Stomach (tissue), 9 donors: Measurements from ENCODE around the gene CRYBG2. TPM values are rescaled to one million over a fixed set of nuclear protein-coding genes. Genes with fewer than 3 reads are reported as not detected.

Experiments used
- DNase-seq, 2 donors: peaks; one replicate each; pipeline versions ENCODE4 v3.0.0 to v3.0.0-alpha.2; 2013 to 2019
- H3K27ac ChIP-seq, 5 donors: fragments of 200-600 bp in 4 of 5; sonication (generic) in 4 of 5; one replicate each; pipeline ENCODE4 v1.5.1; 2013 to 2019; ENCODE audit warnings: mild to moderate bottlenecking in 1 of 5, moderate library complexity in 1 of 5
- H3K27me3 ChIP-seq, 3 donors: fragments of 200-600 bp; sonication (generic); one replicate each; pipeline ENCODE4 v1.5.1; 2017 to 2019; ENCODE audit warnings: mixed run types in 1 of 3
- H3K36me3 ChIP-seq, 4 donors: fragments of 200-600 bp; sonication (generic); 1 replicate in 3 of 4; 2 replicates in 1 of 4; pipeline ENCODE4 v1.5.1; 2016 to 2019
- H3K4me1 ChIP-seq, 4 donors: fragments of 200-600 bp; sonication (generic); one replicate each; pipeline ENCODE4 v1.5.1; 2016 to 2019
- H3K4me3 ChIP-seq, 4 donors: fragments of 200-600 bp; sonication (generic) in 3 of 4; one replicate each; pipeline ENCODE4 v1.5.1; 2016 to 2019; ENCODE audit warnings: mild to moderate bottlenecking in 1 of 4
- H3K9me3 ChIP-seq, 4 donors: fragments of 200-600 bp; sonication (generic); one replicate each; pipeline ENCODE4 v1.5.1; 2016 to 2019
- CTCF ChIP-seq, 7 experiments: fragments of 450-650 bp in 4 of 7; fragments of 200-600 bp in 3 of 7; sonication (generic) in 3 of 7; IDR thresholded peaks; one replicate each; pipeline ENCODE4 v1.5.1; 2016 to 2019; ENCODE audit warnings: antibody characterized with exemption in 7 of 7, control low read depth in 2 of 7, mild to moderate bottlenecking in 1 of 7
- EP300 ChIP-seq: sonication (generic); formaldehyde crosslinking; IDR thresholded peaks from one replicate; pipeline ENCODE4 v1.6.1; 2017; ENCODE audit warnings: antibody characterized with exemption
- POLR2A ChIP-seq, 4 donors: fragments of 450-650 bp; IDR thresholded peaks; one replicate each; pipeline ENCODE4 v1.6.1; 2016; ENCODE audit warnings: antibody characterized with exemption in 4 of 4, control low read depth in 2 of 4, mild to moderate bottlenecking in 1 of 4, moderate library complexity in 1 of 4
- POLR2AphosphoS5 ChIP-seq, 3 donors: sonication (generic); formaldehyde crosslinking; IDR thresholded peaks; one replicate each; pipeline ENCODE4 v1.6.1; 2016; ENCODE audit warnings: antibody characterized with exemption in 3 of 3
- WGBS, 5 donors: extraction: QIAGEN DNeasy Blood & Tissue Kit in 3 of 5; methylation state at CpG; one replicate each; pipeline versions ENCODE4 v1.1.5 to v1.1.7; 2013 to 2018; 5-methylcytosine and 5-hydroxymethylcytosine counted together
- intact Hi-C: fragments of 100-400 bp; cut with DNase I; formaldehyde crosslinking; loops from one replicate; pipeline ENCODE4 v1.15.1; 2023; ENCODE audit warnings: low total_unique reads
- polyA plus RNA-seq, 3 donors: library from polyadenylated mRNA; stranded (reverse); fragments of 200-250 nt; gene quantifications; one replicate each; pipeline ENCODE4 v1.2.3, GENCODE V29; 2013
- total RNA-seq, 5 donors: library from RNA; depleted of rRNA; stranded (reverse); fragments of >200 nt; gene quantifications; one replicate each; pipeline versions ENCODE4 v1.1.0 to v1.2.3, GENCODE V29; 2014 to 2016
- donor health status: healthy with polysubstance abuse.
- donor health status: Bipolar disorder and iron deficiency.
- donor health status: healthy.

Gene CRYBG2
- total and polyA plus RNA-seq, 8 donors, result 0.15 to 66.8 (median 3.2) TPM

GRCh38 chr1:26354972-26355371, 1.0 kb upstream of the CRYBG2 start:
- no peak for DNase-seq
- H3K36me3 ChIP-seq, result no peaks in the 10 kb centered on the region
- 86 to 100% (median 93%) methylated on average over 3 to 9 of the region's 9 CpGs for WGBS, 5 donors
- no peak for TF ChIP-seq POLR2A (IDR thresholded peaks at IDR 0.05)
- no peak for TF ChIP-seq POLR2AphosphoS5 (IDR thresholded peaks at IDR 0.05)
- TF ChIP-seq CTCF (IDR thresholded peaks at IDR 0.05), result no peak
- no peak for TF ChIP-seq EP300
- no peaks in the 10 kb centered on the region for H3K9me3 ChIP-seq
- peaks cover 3 to 27% (median 5%) of the 10 kb centered on the region in 4 donors for H3K4me1 ChIP-seq
- H3K27me3 ChIP-seq, result peaks cover 2 to 63% (median 3%) of the 10 kb centered on the region in 3 donors
- intact Hi-C loops, result no loop called here
- no peak overlapping the region for H3K4me3 ChIP-seq
- H3K27ac ChIP-seq, result no peak overlapping the region

DNA sequence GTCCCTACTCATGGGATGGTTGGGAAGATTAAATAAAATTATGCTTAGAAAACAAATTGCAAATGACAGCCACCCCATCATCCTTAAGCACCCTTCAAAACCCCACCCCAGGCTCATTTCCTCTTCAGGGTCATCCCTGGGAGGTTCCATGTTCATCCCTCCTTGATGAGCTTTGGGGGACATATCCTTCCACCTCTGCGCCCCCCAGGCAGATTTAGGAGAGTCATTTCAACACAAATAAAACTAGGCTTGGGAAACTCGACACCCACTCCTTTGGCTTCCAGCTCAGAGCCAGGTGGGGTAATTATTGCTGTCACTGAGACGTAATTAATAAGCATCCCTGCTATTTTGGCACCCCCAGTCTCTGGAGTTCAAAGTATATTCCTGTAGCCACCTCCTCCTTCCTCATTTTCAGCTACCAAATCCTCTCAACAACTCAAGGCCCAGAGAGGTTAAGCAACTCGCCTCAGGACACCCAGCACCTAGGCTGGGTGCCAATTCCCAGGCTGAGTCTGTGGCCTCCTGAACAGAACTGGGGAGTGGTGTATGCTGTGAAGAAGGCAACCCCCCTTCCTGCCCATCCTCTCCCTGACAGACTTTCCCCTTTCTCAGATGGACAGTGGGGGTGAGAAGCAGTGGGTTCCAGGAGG, 595 bp downstream of the CRYBG2 start:
- intact Hi-C loops, result no loop called here
- no peak overlapping the region for H3K27ac ChIP-seq
- H3K4me3 ChIP-seq, result no peak overlapping the region
- TF ChIP-seq POLR2AphosphoS5 (IDR thresholded peaks at IDR 0.05) (no peak), POLR2A (IDR thresholded peaks at IDR 0.05) (no peak), EP300 (no peak), CTCF (IDR thresholded peaks at IDR 0.05) (no peak)
- no peaks in the 10 kb centered on the region for H3K9me3 ChIP-seq
- DNase-seq, result no peak
- peaks cover 0 to 11% (median 0%) of the 10 kb centered on the region in 4 donors for H3K4me1 ChIP-seq
- H3K27me3 ChIP-seq, result peaks cover 0 to 48% (median 0%) of the 10 kb centered on the region in 3 donors
- no peaks in the 10 kb centered on the region for H3K36me3 ChIP-seq
- WGBS, 5 donors, result 79 to 92% (median 89%) methylated on average over 4 of the region's 4 CpGs

DNA sequence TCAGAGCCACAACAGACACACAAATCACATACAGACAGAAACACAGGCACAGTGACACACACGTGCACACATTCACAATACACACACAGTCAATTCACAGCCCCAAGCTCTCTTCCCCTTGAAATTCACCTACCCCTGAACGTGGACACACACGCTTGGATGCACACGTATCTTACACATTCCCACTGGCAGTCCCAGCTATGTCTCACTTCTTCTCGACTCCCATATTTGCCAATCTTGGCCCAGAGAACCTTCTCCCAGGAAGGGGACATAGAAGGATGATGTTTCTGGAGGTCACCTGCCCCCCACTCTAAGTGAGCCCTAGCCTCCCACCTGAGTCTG, 1.6 kb downstream of the CRYBG2 start:
- 82 to 89% (median 85%) methylated on average over 5 of the region's 5 CpGs for WGBS, 5 donors
- Histone ChIP-seq H3K4me1 (peaks cover 0 to 6% (median 0%) of the 10 kb centered on the region in 4 donors), H3K27me3 (peaks cover 0 to 38% (median 0%) of the 10 kb centered on the region in 3 donors), H3K36me3 (no peaks in the 10 kb centered on the region), H3K9me3 (no peaks in the 10 kb centered on the region), H3K4me3 (no peak overlapping the region), H3K27ac (no peak overlapping the region)
- intact Hi-C loops, result no loop called here
- TF ChIP-seq POLR2AphosphoS5 (IDR thresholded peaks at IDR 0.05), result no peak
- TF ChIP-seq CTCF (IDR thresholded peaks at IDR 0.05), result no peak
- no peak for TF ChIP-seq EP300
- TF ChIP-seq POLR2A (IDR thresholded peaks at IDR 0.05), result no peak
- DNase-seq, result no peak

DNA sequence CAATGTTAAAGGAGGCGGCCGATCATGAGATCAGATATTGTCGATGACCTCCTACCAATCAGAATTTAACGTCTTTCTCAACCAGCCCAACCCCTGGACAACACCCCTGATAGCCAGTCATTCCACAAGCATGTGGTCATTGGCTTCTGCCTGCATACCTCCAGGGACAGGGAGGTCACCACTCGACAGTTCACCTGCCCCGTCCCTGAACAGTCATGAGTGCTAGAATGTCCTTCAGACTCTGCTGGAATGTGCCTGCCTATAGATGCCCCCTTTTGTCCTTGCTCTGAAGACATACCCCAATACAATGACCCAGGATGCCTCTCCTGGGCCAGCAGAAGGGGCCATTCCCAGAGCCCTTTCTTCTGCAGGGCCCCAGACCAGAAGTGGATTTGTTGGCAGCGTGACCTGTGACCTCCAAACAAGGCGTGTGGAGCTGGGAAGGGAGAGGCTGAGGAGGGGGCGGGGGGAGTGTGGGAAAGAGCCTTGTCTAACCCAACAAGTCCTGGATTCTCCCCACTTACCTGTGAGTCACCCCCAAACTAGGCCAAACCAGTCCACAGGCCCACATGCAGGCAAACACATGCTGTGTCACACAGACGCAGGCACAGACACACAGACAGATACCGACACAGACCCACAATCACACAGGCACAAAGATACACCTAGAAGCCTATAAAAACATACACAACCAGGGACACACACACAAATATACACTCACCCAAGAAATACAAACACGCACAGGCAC, 2.2 kb downstream of the CRYBG2 start:
- TF ChIP-seq POLR2A (IDR thresholded peaks at IDR 0.05), result no peak
- no peak for TF ChIP-seq CTCF (IDR thresholded peaks at IDR 0.05)
- TF ChIP-seq EP300, result no peak
- TF ChIP-seq POLR2AphosphoS5 (IDR thresholded peaks at IDR 0.05), result no peak
- Histone ChIP-seq H3K4me3 (no peak overlapping the region), H3K36me3 (no peaks in the 10 kb centered on the region), H3K27me3 (peaks cover 0 to 32% (median 0%) of the 10 kb centered on the region in 3 donors), H3K9me3 (no peaks in the 10 kb centered on the region), H3K4me1 (peaks cover 0 to under 1% (median 0%) of the 10 kb centered on the region in 4 donors), H3K27ac (no peak overlapping the region)
- WGBS, 5 donors, result 74 to 82% (median 77%) methylated on average over 12 of the region's 12 CpGs
- DNase-seq, result peak in 1 of 2 donors; percentile 61
- intact Hi-C loops, result no loop called here
